ENCODE results near the gene TMEM200C. TPM values are rescaled to one million over a fixed set of nuclear protein-coding genes. Genes with fewer than 3 reads are reported as not detected.

TMEM200C gene
- total RNA-seq, 4 donors from 2014 or later: under 0.01 to 0.16 (median 0.13) TPM

- Histone ChIP-seq H3K4me3 (peak overlapping the region; percentile 30 to 56), H3K27me3 (peaks cover 97% of the 10 kb centered on the region), H3K9me3 (no peaks in the 10 kb centered on the region), H3K27ac (peak overlapping the region in 2 of 4 donors; percentile 62 to 67), H3K36me3 (no peaks in the 10 kb centered on the region), H3K4me1 (peaks cover 0 to 40% (median 15%) of the 10 kb centered on the region in 3 donors)
- 0 to 9% methylated on average over 5 to 13 of the region's 56 CpGs for WGBS, 2 donors (ENCODE audit: low coverage in 1 of 2)
- TF ChIP-seq POLR2A (IDR thresholded peaks at IDR 0.05) (no peak), POLR2AphosphoS5 (IDR thresholded peaks at IDR 0.05) (no peak), CTCF (IDR thresholded peaks at IDR 0.05) (no peak), EP300 (IDR thresholded peaks at IDR 0.05) (no peak)
- ATAC-seq: no peak
Measured at GRCh38 chr18:5894611-5895298, 567 bp downstream of the TMEM200C start.

GRCh38 chr18:5893956-5894610 is 1.2 kb downstream of the TMEM200C start:
- peak overlapping the region in 1 of 2 donors; percentile 56 for H3K4me3 ChIP-seq

GRCh38 chr18:5892823-5893431 is 2.4 kb downstream of the TMEM200C start:
- Histone ChIP-seq H3K4me3 (no peak overlapping the region), H3K36me3 (no peaks in the 10 kb centered on the region), H3K27me3 (peaks cover 88% of the 10 kb centered on the region), H3K4me1 (peaks cover 0 to 40% (median 15%) of the 10 kb centered on the region in 3 donors), H3K9me3 (no peaks in the 10 kb centered on the region), H3K27ac (no peak overlapping the region)
- ATAC-seq: no peak
- no peak for TF ChIP-seq POLR2AphosphoS5 (IDR thresholded peaks at IDR 0.05)
- no peak for TF ChIP-seq POLR2A (IDR thresholded peaks at IDR 0.05)
- no peak for TF ChIP-seq EP300 (IDR thresholded peaks at IDR 0.05)
- TF ChIP-seq CTCF (IDR thresholded peaks at IDR 0.05): no peak

More at GRCh38 chr18:5893956-5894610, 1.2 kb downstream of the TMEM200C start:
- Histone ChIP-seq H3K4me1 (peaks cover 0 to 40% (median 15%) of the 10 kb centered on the region in 3 donors), H3K27me3 (peaks cover 99% of the 10 kb centered on the region), H3K9me3 (no peaks in the 10 kb centered on the region), H3K36me3 (no peaks in the 10 kb centered on the region), H3K27ac (peak overlapping the region in 1 of 4 donors; percentile 67)
- no peak for ATAC-seq
- WGBS, 2 donors (ENCODE audit: low coverage in 1 of 2): 28 to 40% methylated on average over 7 to 11 of the region's 13 CpGs
- TF ChIP-seq EP300 (IDR thresholded peaks at IDR 0.05) (no peak), CTCF (IDR thresholded peaks at IDR 0.05) (no peak)

GRCh38 chr18:5891854-5892215 is 3.5 kb downstream of the TMEM200C start:
- no CpG with 5 or more reads among the region's 15 CpGs for WGBS, 2 donors (ENCODE audit: low coverage in 1 of 2)
- no peak overlapping the region for H3K27ac ChIP-seq
- TF ChIP-seq POLR2A (IDR thresholded peaks at IDR 0.05) (no peak), CTCF (IDR thresholded peaks at IDR 0.05) (no peak), EP300 (IDR thresholded peaks at IDR 0.05) (no peak), POLR2AphosphoS5 (IDR thresholded peaks at IDR 0.05) (no peak)
- H3K36me3 ChIP-seq: no peaks in the 10 kb centered on the region
- ATAC-seq: no peak
- H3K4me3 ChIP-seq: no peak overlapping the region
- peaks cover 81% of the 10 kb centered on the region for H3K27me3 ChIP-seq
- H3K4me1 ChIP-seq: peaks cover 0 to 40% (median 15%) of the 10 kb centered on the region in 3 donors
- no peaks in the 10 kb centered on the region for H3K9me3 ChIP-seq

Data from gastroesophageal sphincter (tissue), 4 donors.